Gastroesophageal sphincter (tissue), 4 donors: ENCODE measurements around the gene POLDIP2. TPM values are rescaled to one million over a fixed set of nuclear protein-coding genes. Genes with fewer than 3 reads are reported as not detected.

Source experiments
- ATAC-seq: fragments of 150-250 bp; one replicate; pipeline ENCODE4 v1.9.1; 2016; ENCODE audit warnings: mild to moderate bottlenecking, moderate library complexity
- H3K27ac ChIP-seq, 4 donors: fragments of 200-600 bp; sonication (generic) in 3 of 4; 1 replicate in 3 of 4; 2 replicates in 1 of 4; pipeline ENCODE4 v1.5.1; 2016 to 2019
- H3K27me3 ChIP-seq: fragments of 200-600 bp; sonication (generic); one replicate; pipeline ENCODE4 v1.5.1; 2019
- H3K36me3 ChIP-seq, 2 donors: fragments of 200-600 bp; sonication (generic); one replicate each; pipeline ENCODE4 v1.5.1; 2019; ENCODE audit warnings: control low read depth in 1 of 2
- H3K4me1 ChIP-seq, 3 donors: fragments of 200-600 bp; sonication (generic); 1 replicate in 2 of 3; 2 replicates in 1 of 3; pipeline ENCODE4 v1.5.1; 2016 to 2019; ENCODE audit warnings: control low read depth in 2 of 3
- H3K4me3 ChIP-seq, 2 donors: fragments of 200-600 bp; sonication (generic); one replicate each; pipeline ENCODE4 v1.5.1; 2019; ENCODE audit warnings: mild to moderate bottlenecking in 1 of 2, moderate library complexity in 1 of 2
- H3K9me3 ChIP-seq, 3 donors: fragments of 200-600 bp; sonication (generic); one replicate each; pipeline ENCODE4 v1.5.1; 2017 to 2019; ENCODE audit warnings: control low read depth in 2 of 3
- CTCF ChIP-seq, 4 experiments: fragments of 200-600 bp in 2 of 4; fragments of 450-650 bp in 2 of 4; sonication (generic) in 1 of 4; IDR thresholded peaks; one replicate each; pipeline ENCODE4 v1.5.1; 2017 to 2019; ENCODE audit warnings: antibody characterized with exemption in 4 of 4, mild to moderate bottlenecking in 2 of 4, moderate library complexity in 2 of 4
- EP300 ChIP-seq: sonication (generic); formaldehyde crosslinking; IDR thresholded peaks from one replicate; pipeline ENCODE4 v1.6.1; 2017; ENCODE audit warnings: antibody characterized with exemption, mild to moderate bottlenecking
- POLR2A ChIP-seq, 2 donors: fragments of 450-650 bp; IDR thresholded peaks; one replicate each; pipeline ENCODE4 v1.6.1; 2017; ENCODE audit warnings: antibody characterized with exemption in 2 of 2, mild to moderate bottlenecking in 2 of 2, moderate library complexity in 1 of 2
- POLR2AphosphoS5 ChIP-seq: sonication (generic); formaldehyde crosslinking; IDR thresholded peaks from one replicate; pipeline ENCODE4 v1.6.1; 2017; ENCODE audit warnings: antibody characterized with exemption
- WGBS, 2 donors: methylation state at CpG; one replicate each; pipeline ENCODE4 v1.1.5; 2018; ENCODE audit warnings: low coverage in 1 of 2; 5-methylcytosine and 5-hydroxymethylcytosine counted together
- total RNA-seq, 4 donors: library from RNA; depleted of rRNA; stranded (reverse); fragments of >200 nt; gene quantifications; one replicate each; pipeline ENCODE4 v1.1.0, GENCODE V29; 2016

POLDIP2 gene
- total RNA-seq, 4 donors from 2014 or later, result 71.1 to 108 (median 77.8) TPM

DNA sequence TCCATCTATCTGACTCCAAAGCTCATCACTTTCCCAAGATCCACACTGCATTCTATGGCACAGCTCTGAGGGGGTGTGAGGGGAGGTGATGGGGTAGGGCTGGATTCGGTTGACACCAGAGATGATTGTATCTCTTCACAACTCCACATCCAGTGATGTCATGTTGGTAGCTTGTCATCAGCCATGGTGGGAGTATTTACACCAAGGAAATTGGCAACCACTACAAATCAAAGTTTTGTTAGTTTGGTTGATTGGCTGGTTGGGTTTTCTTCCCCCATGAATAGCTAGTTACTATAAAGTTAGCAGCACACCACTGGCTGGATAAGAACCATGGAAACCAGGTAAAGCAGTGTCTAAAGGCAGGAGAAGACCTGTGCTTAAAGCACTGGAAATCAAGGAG lies 33.7 kb upstream of the POLDIP2 start:
- Histone ChIP-seq H3K27ac (no peak overlapping the region), H3K4me3 (no peak overlapping the region), H3K9me3 (no peaks in the 10 kb centered on the region), H3K4me1 (no peaks in the 10 kb centered on the region), H3K36me3 (peaks cover 0 to 95% of the 10 kb centered on the region in 2 donors), H3K27me3 (no peaks in the 10 kb centered on the region)
- TF ChIP-seq POLR2A (IDR thresholded peaks at IDR 0.05), result no peak
- no peak for TF ChIP-seq CTCF (IDR thresholded peaks at IDR 0.05)
- no peak for TF ChIP-seq EP300
- no peak for TF ChIP-seq POLR2AphosphoS5
- no peak for ATAC-seq
- no CpG with 5 or more reads among the region's 1 CpG for WGBS, 2 donors

DNA sequence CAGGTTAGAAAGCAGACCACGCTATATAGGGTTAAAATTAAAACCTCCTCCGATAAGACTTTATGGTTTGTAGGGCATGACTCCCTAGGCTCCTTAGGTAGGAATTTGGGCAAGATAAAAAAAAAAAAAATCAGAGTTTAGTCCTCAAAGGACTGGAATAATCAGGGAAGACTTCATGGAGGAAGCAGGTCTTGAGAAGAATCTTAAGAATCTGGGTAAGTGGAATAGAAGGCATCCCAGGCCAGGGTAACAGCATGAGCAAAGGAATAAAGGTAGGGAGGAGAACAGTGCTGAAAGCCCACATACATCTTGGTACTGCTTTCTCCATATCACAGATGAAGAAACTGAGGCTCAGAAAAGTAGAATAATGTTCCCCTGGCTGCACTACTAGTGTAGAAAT lies 33.2 kb upstream of the POLDIP2 start:
- no peak for ATAC-seq
- TF ChIP-seq POLR2A (IDR thresholded peaks at IDR 0.05) (no peak), EP300 (no peak), POLR2AphosphoS5 (no peak), CTCF (IDR thresholded peaks at IDR 0.05) (no peak)
- Histone ChIP-seq H3K36me3 (peaks cover 0 to 95% of the 10 kb centered on the region in 2 donors), H3K9me3 (no peaks in the 10 kb centered on the region), H3K27ac (no peak overlapping the region), H3K4me1 (no peaks in the 10 kb centered on the region), H3K4me3 (no peak overlapping the region), H3K27me3 (no peaks in the 10 kb centered on the region)
- WGBS, 2 donors, result 93 to 94% methylated on average over 2 of the region's 2 CpGs

DNA sequence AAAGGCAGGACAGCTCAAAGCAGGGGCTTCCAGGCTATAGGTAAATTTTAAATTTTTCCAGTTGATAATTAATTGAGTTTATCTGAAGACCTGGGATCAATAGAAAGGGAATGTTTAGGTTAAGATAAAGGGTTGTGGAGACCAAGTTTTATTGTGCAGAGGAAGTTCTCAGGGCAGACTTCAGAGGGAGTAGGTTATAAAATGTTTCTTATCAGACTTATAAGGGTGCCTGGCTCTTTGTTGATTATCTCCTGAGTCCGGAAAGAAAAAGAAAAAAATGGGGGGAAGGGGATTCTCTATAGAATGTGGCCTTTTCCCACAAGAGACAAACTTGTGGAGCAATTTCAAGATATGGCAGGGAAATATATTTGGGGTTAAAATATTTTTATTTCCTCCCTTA lies 32.8 kb upstream of the POLDIP2 start:
- no peak overlapping the region for H3K4me3 ChIP-seq
- TF ChIP-seq CTCF (IDR thresholded peaks at IDR 0.05) (no peak), EP300 (no peak), POLR2A (IDR thresholded peaks at IDR 0.05) (no peak), POLR2AphosphoS5 (no peak)
- H3K4me1 ChIP-seq, result no peaks in the 10 kb centered on the region
- ATAC-seq, result no peak
- H3K36me3 ChIP-seq, result peaks cover 0 to 95% of the 10 kb centered on the region in 2 donors
- 79% methylated on average over 1 of the region's 1 CpG; no CpG with 5 or more reads in 1 of the 2 donors for WGBS, 2 donors
- no peaks in the 10 kb centered on the region for H3K9me3 ChIP-seq
- no peak overlapping the region for H3K27ac ChIP-seq
- no peaks in the 10 kb centered on the region for H3K27me3 ChIP-seq

GRCh38 chr17:28388106-28388505 lies 30.8 kb upstream of the POLDIP2 start:
- TF ChIP-seq EP300, result no peak
- TF ChIP-seq POLR2AphosphoS5, result no peak
- TF ChIP-seq CTCF (IDR thresholded peaks at IDR 0.05), result no peak
- TF ChIP-seq POLR2A (IDR thresholded peaks at IDR 0.05), result no peak
- Histone ChIP-seq H3K4me3 (no peak overlapping the region), H3K27me3 (no peaks in the 10 kb centered on the region), H3K27ac (no peak overlapping the region), H3K36me3 (peaks cover 0 to 94% of the 10 kb centered on the region in 2 donors), H3K4me1 (no peaks in the 10 kb centered on the region), H3K9me3 (no peaks in the 10 kb centered on the region)
- WGBS, 2 donors, result 100% methylated on average over 1 of the region's 11 CpGs; no CpG with 5 or more reads in 1 of the 2 donors
- ATAC-seq, result no peak

DNA sequence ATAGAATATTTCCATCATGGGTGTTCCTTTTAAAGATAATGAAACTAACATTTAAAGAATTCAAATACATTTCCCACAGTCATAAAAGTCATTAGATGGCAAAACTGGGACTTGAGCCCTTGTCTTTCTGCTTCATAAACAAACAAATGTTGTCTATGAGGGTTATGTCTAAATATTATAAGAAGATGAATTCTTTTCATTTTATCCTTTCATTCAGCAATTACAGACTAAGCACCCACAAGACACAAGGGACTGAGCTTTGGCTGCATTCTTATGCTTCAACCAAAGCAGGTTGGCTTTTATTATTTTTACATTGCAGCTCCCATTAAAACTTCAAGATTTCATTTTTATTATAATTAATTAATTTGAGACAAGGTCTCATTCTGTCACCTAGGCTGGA lies 29.1 kb upstream of the POLDIP2 start:
- no peaks in the 10 kb centered on the region for H3K9me3 ChIP-seq
- peaks cover 0 to 93% of the 10 kb centered on the region in 2 donors for H3K36me3 ChIP-seq
- H3K27me3 ChIP-seq, result no peaks in the 10 kb centered on the region
- TF ChIP-seq POLR2A (IDR thresholded peaks at IDR 0.05) (no peak), EP300 (no peak)
- ATAC-seq, result no peak
- no peaks in the 10 kb centered on the region for H3K4me1 ChIP-seq
- no peak overlapping the region for H3K4me3 ChIP-seq
- no peak overlapping the region for H3K27ac ChIP-seq
